ENCODE results near the gene TBCC.
"Not testable (repeated sequence)": the region's sequence is repeated elsewhere in the genome, so short reads cannot be mapped to it uniquely, and the experiment has no call there.

Gene TBCC

GRCh38 chr6:42727627-42728026 lies 18.3 kb downstream of the TBCC start:
- no peak for DNase-seq

GRCh38 chr6:42727087-42727611 lies 18.8 kb downstream of the TBCC start:
- DNase-seq = no peak

GRCh38 chr6:42726485-42727086 lies 19.3 kb downstream of the TBCC start:
- peak; percentile 94 for DNase-seq

GRCh38 chr6:42726026-42726425 lies 19.9 kb downstream of the TBCC start:
- DNase-seq = no peak

- no peak for DNase-seq
Observed at GRCh38 chr6:42724825-42725224, 21.1 kb downstream of the TBCC start.

GRCh38 chr6:42722497-42722896 lies 23.4 kb downstream of the TBCC start, which contains the start of gene PRPH2:
TSS of gene PRPH2 (minus strand) at chr6:42722597. CDS start at chr6:42722334, 263 bp downstream.
- DNase-seq = peak; percentile 99

GRCh38 chr6:42720739-42721138 lies 25.2 kb downstream of the TBCC start:
- DNase-seq = peak; percentile 37

GRCh38 chr6:42715871-42716270 lies 30.0 kb downstream of the TBCC start:
- no peak for DNase-seq

- DNase-seq = no peak
Observed at GRCh38 chr6:42714098-42714761, 31.7 kb downstream of the TBCC start.

- DNase-seq = no peak
Observed at GRCh38 chr6:42711930-42712329, 34.0 kb downstream of the TBCC start.

GRCh38 chr6:42710316-42710715 lies 35.6 kb downstream of the TBCC start:
- DNase-seq = peak; percentile 99

GRCh38 chr6:42709871-42710270 lies 36.0 kb downstream of the TBCC start:
- no peak for DNase-seq

- DNase-seq = no peak
Observed at GRCh38 chr6:42708096-42708495, 37.8 kb downstream of the TBCC start.

GRCh38 chr6:42707595-42707994 lies 38.3 kb downstream of the TBCC start:
- no peak for DNase-seq

- no peak for DNase-seq
Observed at GRCh38 chr6:42704937-42705374, 40.9 kb downstream of the TBCC start.

- DNase-seq = peak; percentile 85
Observed at GRCh38 chr6:42704251-42704936, 41.5 kb downstream of the TBCC start.

- DNase-seq = not testable (repeated sequence)
Observed at GRCh38 chr6:42702786-42703185, 43.1 kb downstream of the TBCC start.

GRCh38 chr6:42702200-42702599 lies 43.7 kb downstream of the TBCC start:
- DNase-seq = no peak

- no peak for DNase-seq
Observed at GRCh38 chr6:42698217-42698616, 47.7 kb downstream of the TBCC start.

GRCh38 chr6:42697268-42697655 lies 48.6 kb downstream of the TBCC start:
- no peak for DNase-seq

GRCh38 chr6:42696526-42697267 lies 49.2 kb downstream of the TBCC start:
- no peak for DNase-seq

GRCh38 chr6:42694586-42694985 lies 51.3 kb downstream of the TBCC start:
- DNase-seq = no peak

Data from NCI-H82 (cell line).